ES-I3 (cell line): ENCODE measurements around the gene CEP131.
A peak's percentile ranks its signal among the peaks of the same experiment; 100 is the strongest.

Experiments
- H3K36me3 ChIP-seq: 2 replicates; pipeline ENCODE4 v1.6.1; 2013; ENCODE audit warnings: mild to moderate bottlenecking, low read length, control low read depth, moderate library complexity; ENCODE audit not compliant: insufficient read depth
- H3K4me1 ChIP-seq: 2 replicates; pipeline ENCODE4 v1.6.1; 2013; ENCODE audit warnings: mild to moderate bottlenecking, control low read depth, low read length; ENCODE audit not compliant: insufficient read depth
- H3K9ac ChIP-seq: 2 replicates; pipeline ENCODE4 v1.6.1; 2013; ENCODE audit warnings: low read depth, mild to moderate bottlenecking, low read length, moderate library complexity
- H3K9me3 ChIP-seq: 2 replicates; pipeline ENCODE4 v1.6.1; 2013; ENCODE audit warnings: mild to moderate bottlenecking, low read length, moderate library complexity; ENCODE audit not compliant: control insufficient read depth, insufficient read depth

Gene CEP131

DNA sequence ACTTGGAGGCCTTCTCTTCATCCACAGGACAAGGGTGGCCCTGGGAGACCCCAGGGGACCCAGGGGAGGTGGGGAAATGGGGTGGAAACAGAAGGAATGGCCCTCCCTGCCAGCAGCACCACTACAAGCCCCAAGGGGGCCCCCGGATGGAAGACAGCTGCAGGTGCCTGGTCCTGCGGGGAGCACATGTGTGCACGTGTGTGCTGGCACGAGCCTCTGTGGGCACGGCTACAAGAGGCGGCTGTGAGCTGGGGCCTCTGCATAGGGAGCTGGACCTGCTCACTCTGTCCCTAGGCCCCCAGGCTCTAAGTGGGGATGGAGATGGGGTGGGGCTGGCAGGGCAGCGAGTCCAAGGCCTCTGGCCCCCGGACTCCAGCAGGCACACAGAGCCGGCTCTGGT, 43.5 kb downstream of the CEP131 start:
- H3K36me3 ChIP-seq = no peaks in the 10 kb centered on the region
- H3K9me3 ChIP-seq = 0 out of 2 replicates have a peak, but pooled peaks cover 3% of the 10 kb centered on the region
- no peak overlapping the region for H3K9ac ChIP-seq
- H3K4me1 ChIP-seq = no peaks in the 10 kb centered on the region

DNA sequence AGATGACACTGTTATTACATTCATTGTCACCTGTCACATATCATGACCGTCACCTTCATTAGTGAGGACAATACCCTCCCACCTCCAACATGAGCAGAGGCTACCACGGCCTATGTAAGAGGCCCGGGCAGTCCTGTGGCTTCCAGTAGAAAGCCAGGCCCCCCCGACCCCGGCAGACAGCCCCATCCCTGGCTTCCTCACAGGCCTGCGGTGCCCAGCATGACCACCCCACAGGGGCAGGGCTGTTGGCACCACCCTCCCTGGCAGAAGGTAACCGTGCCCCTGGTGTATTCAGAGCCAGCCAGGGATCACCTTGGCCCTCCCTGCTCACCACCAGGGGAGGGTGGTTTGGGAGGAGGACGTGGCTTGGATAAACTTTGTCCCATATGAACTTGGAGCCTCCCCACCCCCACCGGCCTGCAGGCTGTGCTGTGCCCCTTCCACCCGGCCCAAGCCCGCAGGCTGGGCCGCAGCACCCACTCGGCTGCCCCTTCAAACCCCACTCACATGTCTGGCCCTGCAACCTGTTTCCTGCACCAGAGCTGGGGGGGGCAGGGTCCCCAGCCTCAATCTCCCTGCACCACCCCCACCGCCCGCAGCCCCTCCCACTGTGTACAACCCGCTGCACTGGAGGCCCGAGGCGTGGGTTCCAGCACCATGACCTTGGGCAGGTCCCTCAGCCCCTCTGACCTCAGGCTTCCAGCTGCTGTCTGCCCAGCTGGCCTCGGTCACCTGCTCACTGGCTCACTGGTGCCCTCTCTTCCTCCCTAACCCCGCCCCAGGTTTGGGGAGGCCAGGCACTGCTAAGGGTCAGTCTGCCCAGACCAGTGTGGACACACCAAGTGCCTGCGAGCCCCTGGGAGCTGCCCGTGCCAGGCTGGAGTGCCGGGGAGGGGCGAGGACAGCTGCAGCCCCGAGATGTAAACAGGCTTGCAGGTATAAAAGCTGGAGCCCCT, 44.4 kb downstream of the CEP131 start:
- H3K4me1 ChIP-seq = no peaks in the 10 kb centered on the region
- H3K9ac ChIP-seq = no peak overlapping the region
- no peaks in the 10 kb centered on the region for H3K36me3 ChIP-seq
- no peaks in the 10 kb centered on the region for H3K9me3 ChIP-seq

DNA sequence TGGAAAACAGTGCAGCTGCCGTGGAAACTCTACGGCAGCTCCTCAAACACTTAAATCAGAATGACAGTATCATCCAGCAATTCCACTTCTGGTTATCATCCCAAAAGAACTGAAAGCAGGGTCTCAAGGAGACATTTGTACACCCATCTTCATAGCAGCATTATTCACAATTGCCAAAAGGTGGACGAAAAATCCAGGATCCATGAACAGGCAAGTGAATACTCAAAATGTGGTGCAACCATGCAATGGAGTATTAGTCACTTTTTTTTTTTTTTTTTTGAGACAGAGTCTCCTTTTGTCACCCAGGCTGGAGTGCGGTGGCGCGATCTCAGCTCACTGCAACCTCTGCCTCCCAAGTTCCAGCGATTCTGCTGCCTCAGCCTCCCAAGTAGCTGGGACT, 46.1 kb downstream of the CEP131 start:
- Histone ChIP-seq H3K36me3 (no peaks in the 10 kb centered on the region), H3K9ac (no peak overlapping the region), H3K9me3 (no peaks in the 10 kb centered on the region), H3K4me1 (no peaks in the 10 kb centered on the region)

DNA sequence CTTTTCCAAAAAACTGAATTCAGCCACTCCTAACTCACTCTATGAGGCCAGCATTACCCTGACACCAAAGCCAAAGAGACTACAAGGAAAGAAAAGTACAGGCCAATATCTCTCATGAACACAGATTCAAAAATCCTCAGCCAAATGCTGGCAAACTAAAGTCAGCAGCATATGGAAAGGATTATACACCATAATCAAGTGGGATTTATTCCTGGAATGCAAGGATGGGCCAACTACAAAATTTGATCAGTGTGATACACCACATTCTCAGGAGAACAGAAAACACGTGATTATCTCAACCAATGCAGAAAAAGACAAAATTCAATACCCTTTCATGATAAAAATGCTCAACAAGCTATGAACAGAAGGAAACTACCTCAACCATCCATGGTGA, 49.0 kb downstream of the CEP131 start:
- Histone ChIP-seq H3K9me3 (no peaks in the 10 kb centered on the region), H3K9ac (no peak overlapping the region), H3K4me1 (no peaks in the 10 kb centered on the region), H3K36me3 (no peaks in the 10 kb centered on the region)

DNA sequence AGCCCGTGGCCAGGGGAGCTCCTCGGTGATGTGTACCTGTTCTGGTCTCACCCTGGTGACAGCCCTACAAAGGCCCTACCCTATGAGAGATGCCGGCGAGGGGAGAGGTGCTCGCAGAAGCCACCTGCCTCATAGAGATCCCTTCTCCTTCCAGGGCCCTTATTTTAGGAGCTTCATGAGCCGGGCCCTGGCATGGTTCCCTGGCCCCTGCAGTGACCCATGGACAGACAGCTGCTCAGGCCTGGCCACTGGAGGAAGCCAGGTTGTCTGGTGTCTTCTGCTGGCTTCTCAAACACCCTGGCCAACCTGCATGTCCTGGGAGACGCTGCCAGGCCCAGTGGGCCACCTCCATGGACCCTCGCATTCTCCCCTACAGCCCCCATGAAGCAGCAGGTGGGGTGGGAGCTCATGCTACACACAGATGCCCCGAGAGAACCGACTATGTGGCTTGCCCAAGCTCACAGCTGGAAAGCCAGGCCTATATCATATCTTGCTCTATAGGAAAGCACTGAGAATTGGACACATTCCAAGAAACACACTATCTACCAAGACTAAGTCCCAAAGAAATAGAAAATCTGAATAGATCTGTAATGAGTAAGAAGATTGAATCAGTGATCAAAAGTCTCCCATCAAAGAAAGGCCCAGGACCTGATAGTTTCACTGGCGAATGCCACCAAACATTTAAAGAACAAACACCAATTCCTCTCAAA, 49.6 kb downstream of the CEP131 start:
- no peak overlapping the region for H3K9ac ChIP-seq
- no peaks in the 10 kb centered on the region for H3K4me1 ChIP-seq
- H3K9me3 ChIP-seq = no peaks in the 10 kb centered on the region
- no peaks in the 10 kb centered on the region for H3K36me3 ChIP-seq

DNA sequence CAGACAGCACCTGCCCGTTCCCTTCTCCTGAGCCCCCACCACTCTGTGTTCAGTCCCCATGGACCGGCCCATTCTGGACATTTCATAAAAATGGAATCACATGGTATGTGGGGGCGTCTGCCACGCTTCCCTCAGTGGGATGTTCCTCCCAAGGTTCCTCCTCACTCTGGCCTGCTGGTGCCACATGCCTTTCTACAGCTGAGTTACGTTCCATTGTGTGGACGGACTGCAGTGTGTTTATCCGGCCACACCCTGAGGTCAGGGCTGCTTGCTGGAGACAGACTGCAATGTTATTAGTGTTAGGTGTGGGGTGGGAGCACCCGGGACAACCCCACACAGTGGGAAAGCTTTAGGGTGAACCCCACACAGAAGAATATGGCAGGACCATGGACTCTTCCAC, 50.8 kb downstream of the CEP131 start:
- no peaks in the 10 kb centered on the region for H3K36me3 ChIP-seq
- no peaks in the 10 kb centered on the region for H3K4me1 ChIP-seq
- no peak overlapping the region for H3K9ac ChIP-seq
- H3K9me3 ChIP-seq = no peaks in the 10 kb centered on the region

DNA sequence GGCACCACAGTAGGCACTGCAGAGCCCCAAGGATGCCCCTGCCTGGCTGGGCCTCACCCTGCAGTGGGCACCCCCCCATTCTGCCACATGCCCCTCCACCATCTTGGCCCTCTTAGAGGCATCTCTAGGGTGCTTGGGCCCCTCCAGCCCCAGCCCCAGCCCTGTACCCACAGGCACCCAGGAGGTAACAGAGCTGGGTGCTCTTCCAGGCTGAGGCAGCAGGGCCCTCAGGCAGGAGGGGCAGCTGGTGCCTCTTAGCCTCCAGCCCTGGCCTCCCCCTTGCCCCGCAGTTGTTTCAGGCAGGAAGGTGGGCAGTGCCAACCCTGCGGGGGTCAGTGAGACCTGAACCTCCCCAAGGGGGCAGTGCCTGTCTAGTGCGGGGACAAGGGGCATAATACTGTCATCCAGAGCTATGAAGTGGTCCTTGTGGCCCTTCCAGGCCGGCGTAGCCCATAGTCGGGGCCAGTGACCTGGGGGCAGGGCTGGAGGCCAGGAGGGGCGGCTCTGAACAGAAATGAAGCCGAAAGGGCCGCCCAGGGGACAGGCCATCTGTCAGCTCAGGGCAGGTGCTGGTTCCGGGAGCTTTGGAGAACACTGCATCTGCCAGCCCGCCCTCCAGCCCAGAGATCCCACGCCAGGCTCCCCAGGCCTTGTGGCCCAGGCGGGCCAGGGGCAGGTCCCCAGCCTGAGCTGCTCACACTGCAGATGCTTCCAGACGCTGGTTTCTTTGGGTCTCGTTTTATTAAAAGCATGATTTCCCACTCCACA, 51.9 kb downstream of the CEP131 start:
- H3K9me3 ChIP-seq = no peaks in the 10 kb centered on the region
- no peak overlapping the region for H3K9ac ChIP-seq
- H3K4me1 ChIP-seq = no peaks in the 10 kb centered on the region
- no peaks in the 10 kb centered on the region for H3K36me3 ChIP-seq

DNA sequence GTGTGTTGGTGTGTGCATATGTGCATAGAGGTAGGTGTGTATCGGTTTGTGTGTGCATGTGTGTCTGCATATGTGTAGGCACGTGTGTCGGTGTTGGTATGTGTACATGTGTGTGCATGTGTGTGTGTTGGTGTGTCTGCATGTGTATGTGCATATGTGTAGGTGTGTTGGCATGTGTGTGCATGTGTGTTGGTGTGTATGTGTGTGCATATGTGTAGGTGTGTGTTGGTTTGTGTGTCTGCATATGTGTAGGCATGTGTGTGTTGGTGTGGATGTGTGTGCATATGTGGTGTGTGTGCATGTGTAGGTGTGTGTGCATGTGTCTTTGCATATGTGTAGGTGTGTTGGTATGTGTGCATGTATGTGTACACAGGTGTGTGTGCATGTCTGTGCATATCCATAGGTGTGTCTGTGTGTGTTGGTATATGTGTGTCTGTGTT, 52.9 kb downstream of the CEP131 start:
- Histone ChIP-seq H3K4me1 (no peaks in the 10 kb centered on the region; the same call in 1 of the 2 replicates), H3K9ac (no peak overlapping the region), H3K36me3 (no peaks in the 10 kb centered on the region), H3K9me3 (no peaks in the 10 kb centered on the region)

DNA sequence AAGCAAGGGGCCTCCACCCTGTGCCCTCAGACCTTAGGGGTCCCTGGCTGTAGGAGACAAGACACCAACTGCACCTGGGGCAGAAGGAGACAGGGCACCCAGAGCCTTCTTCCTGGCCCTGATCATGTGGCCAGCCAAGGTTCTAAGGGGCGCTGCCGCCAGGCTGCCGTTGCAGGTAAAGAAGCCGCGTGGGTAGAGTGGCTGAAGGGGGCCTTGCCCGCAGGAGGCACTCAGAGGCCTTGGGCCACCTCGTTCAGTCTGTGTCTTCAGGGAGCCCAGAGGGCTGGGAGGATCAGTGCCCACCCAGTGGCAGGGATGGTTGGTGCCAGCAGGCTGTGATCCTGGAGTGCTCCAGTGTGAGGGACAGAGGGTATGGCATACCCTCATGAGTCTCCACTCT, 55.1 kb downstream of the CEP131 start:
- no peak overlapping the region for H3K9ac ChIP-seq
- H3K9me3 ChIP-seq = no peaks in the 10 kb centered on the region
- no peaks in the 10 kb centered on the region for H3K36me3 ChIP-seq
- H3K4me1 ChIP-seq = no peaks in the 10 kb centered on the region; the same call in 1 of the 2 replicates

DNA sequence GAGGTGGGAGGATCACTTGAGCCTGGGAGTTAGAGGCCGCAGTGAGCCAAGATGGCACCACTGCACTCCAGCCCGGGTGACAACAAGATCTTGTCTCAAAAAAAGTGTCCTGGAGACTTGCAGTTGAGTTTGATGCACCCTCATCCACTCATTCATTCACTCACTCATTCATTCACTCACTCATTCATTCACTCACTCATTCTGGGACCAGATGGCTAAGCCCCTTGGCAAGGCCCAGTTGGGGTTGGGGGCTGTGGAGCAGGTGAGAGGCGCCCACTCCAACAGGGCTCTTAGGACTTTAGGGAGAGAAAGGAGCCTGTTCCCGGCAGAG, 55.6 kb downstream of the CEP131 start:
- no peaks in the 10 kb centered on the region for H3K36me3 ChIP-seq
- no peaks in the 10 kb centered on the region; the same call in 1 of the 2 replicates for H3K4me1 ChIP-seq
- no peak overlapping the region for H3K9ac ChIP-seq
- no peaks in the 10 kb centered on the region for H3K9me3 ChIP-seq

DNA sequence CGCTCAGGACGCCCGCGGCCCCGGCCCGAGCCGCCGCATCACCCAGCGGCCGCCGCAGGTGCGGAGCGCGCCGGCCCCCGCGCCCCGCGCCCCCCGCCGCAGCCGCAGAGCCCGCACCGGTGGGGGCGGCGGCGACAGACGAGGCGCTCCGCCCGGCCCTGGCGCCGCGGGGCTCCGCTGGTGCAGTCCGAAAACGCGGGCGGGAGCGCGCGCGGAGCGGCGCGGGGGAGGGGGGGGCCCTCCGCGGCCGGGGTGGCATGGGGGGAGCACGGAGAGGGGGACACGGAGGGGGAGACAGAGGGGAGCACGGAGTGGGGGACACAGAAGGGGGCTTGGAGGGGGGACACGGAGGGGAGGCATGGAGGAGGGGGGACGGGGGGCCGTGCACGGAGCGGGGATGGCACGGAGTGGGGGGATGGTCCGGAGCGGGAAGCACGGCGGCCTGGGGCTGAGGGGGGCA, 56.7 kb downstream of the CEP131 start, which contains the start of gene AATK:
Gene AATK (minus strand): TSS at position 189 of the 460 bp plus-strand sequence. CDS start 229 bp downstream, outside the sequence.
- no peaks in the 10 kb centered on the region for H3K36me3 ChIP-seq
- peak within 1 kb of the TSS; percentile 41; the same call in 1 of the 2 replicates for H3K9ac ChIP-seq
- H3K4me1 ChIP-seq = no peaks in the 10 kb centered on the region; the same call in 1 of the 2 replicates
- no peaks in the 10 kb centered on the region for H3K9me3 ChIP-seq

DNA sequence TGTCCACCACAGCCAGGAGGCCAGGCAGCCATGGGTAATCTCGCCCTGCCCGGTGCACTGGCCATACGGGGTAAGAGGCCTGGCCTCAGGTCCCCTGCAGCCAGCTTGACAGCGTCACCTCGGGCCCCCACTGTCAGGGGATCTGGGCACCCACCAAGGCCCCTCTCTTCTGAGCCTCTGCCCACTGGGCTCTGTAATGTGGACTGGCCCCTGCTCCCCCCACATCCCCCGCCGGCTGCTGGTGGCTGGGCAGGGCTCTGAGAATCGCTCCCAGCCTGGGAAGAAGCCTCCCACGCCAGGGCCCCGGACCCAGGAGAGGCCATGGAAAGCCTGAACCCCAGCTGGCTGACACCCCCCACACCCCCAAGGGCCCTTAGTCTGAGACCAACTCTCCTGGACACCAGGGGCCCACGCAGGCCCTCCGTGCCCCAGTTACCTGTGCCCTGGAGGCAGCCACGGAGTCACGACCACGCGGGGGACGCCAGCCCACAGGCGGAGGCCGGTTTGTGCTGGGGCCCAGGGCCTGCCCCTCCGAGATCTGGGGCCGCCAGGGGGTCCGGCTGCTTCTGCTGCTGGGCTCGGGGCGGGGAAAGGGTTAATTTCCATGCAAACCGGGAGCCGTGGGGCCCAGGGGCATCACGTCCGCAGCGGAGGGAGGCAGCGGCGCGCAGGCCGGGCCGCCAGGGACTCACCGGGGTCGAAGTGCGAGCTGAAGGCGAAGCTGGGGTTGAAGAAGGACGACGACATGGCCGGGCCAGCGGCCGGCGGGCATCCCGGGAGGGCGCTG, 57.3 kb downstream of the CEP131 start, which contains the start of gene PVALEF:
Gene PVALEF (plus strand): TSS at position 262 of the 787 bp plus-strand sequence. CDS start 15,720 bp downstream, outside the sequence.
- peak within 1 kb of the TSS; percentile 41; the same call in 1 of the 2 replicates for H3K9ac ChIP-seq
- no peaks in the 10 kb centered on the region for H3K9me3 ChIP-seq
- H3K36me3 ChIP-seq = no peaks in the 10 kb centered on the region
- H3K4me1 ChIP-seq = no peaks in the 10 kb centered on the region; the same call in 1 of the 2 replicates
